Liver (tissue), 3 donors: ENCODE data around the gene PTPN22.

Experiments
- TF ChIP-seq, protein P1 (sequence below): IDR thresholded peaks from 2 replicates; pipeline ENCODE4 v1.6.1; 2016; ENCODE audit warnings: antibody characterized with exemption, mild to moderate bottlenecking
- TF ChIP-seq, protein P2 (sequence below): IDR thresholded peaks from 2 replicates; pipeline ENCODE4 v1.6.1; 2016; ENCODE audit warnings: antibody characterized with exemption
- TF ChIP-seq, protein P3 (sequence below): fragments of 150-350 bp; IDR thresholded peaks from 2 replicates; pipeline ENCODE4 v1.5.1; 2017; ENCODE audit warnings: improper control_type of control experiment, low read depth, low read length; ENCODE audit not compliant: missing input control
- donor health status: healthy.
- donor health status: healthy.

DNA sequence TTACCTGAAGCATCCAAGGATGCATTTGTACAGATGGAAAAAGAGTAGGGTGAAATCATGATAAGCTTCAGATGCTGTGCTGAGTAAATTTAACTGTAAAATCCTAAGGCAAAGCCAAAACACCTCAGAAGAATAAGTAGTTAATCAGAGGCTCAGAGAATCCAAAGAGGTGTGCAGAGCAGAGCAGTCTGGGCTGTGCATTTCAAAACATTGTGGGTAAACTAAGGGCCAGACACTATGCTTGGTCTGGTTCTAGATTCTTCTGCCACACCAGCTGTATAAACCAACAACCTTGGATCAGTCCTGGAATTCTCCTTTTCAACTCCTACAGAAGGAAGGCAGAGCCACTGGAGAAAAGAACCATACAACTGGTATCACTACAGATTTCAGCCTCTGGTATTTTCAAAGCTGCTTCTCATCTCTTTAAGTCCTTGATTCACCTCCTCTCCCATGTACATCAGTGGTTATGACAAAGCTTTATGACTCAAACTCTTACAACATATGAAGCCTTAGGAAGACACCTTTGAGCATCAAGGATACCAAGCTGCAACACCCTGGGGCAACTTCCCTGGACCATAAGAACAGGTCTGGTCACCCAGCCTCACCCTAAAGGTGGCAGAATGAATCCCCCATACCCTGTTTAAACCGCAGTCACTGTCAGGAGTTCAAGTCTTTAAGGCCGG, 46.0 kb upstream of the PTPN22 start:
- TF ChIP-seq, protein P1, sequence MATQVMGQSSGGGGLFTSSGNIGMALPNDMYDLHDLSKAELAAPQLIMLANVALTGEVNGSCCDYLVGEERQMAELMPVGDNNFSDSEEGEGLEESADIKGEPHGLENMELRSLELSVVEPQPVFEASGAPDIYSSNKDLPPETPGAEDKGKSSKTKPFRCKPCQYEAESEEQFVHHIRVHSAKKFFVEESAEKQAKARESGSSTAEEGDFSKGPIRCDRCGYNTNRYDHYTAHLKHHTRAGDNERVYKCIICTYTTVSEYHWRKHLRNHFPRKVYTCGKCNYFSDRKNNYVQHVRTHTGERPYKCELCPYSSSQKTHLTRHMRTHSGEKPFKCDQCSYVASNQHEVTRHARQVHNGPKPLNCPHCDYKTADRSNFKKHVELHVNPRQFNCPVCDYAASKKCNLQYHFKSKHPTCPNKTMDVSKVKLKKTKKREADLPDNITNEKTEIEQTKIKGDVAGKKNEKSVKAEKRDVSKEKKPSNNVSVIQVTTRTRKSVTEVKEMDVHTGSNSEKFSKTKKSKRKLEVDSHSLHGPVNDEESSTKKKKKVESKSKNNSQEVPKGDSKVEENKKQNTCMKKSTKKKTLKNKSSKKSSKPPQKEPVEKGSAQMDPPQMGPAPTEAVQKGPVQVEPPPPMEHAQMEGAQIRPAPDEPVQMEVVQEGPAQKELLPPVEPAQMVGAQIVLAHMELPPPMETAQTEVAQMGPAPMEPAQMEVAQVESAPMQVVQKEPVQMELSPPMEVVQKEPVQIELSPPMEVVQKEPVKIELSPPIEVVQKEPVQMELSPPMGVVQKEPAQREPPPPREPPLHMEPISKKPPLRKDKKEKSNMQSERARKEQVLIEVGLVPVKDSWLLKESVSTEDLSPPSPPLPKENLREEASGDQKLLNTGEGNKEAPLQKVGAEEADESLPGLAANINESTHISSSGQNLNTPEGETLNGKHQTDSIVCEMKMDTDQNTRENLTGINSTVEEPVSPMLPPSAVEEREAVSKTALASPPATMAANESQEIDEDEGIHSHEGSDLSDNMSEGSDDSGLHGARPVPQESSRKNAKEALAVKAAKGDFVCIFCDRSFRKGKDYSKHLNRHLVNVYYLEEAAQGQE, result no peak
- TF ChIP-seq, protein P2, sequence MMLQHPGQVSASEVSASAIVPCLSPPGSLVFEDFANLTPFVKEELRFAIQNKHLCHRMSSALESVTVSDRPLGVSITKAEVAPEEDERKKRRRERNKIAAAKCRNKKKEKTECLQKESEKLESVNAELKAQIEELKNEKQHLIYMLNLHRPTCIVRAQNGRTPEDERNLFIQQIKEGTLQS, result no peak
- TF ChIP-seq, protein P3, sequence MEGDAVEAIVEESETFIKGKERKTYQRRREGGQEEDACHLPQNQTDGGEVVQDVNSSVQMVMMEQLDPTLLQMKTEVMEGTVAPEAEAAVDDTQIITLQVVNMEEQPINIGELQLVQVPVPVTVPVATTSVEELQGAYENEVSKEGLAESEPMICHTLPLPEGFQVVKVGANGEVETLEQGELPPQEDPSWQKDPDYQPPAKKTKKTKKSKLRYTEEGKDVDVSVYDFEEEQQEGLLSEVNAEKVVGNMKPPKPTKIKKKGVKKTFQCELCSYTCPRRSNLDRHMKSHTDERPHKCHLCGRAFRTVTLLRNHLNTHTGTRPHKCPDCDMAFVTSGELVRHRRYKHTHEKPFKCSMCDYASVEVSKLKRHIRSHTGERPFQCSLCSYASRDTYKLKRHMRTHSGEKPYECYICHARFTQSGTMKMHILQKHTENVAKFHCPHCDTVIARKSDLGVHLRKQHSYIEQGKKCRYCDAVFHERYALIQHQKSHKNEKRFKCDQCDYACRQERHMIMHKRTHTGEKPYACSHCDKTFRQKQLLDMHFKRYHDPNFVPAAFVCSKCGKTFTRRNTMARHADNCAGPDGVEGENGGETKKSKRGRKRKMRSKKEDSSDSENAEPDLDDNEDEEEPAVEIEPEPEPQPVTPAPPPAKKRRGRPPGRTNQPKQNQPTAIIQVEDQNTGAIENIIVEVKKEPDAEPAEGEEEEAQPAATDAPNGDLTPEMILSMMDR, result no peak
